ENCODE results near the gene SOX5.
A peak's percentile ranks its signal among the peaks of the same experiment; 100 is the strongest.
"Not testable (repeated sequence)": the region's sequence is repeated elsewhere in the genome, so short reads cannot be mapped to it uniquely, and the experiment has no call there.

Gene SOX5

DNA sequence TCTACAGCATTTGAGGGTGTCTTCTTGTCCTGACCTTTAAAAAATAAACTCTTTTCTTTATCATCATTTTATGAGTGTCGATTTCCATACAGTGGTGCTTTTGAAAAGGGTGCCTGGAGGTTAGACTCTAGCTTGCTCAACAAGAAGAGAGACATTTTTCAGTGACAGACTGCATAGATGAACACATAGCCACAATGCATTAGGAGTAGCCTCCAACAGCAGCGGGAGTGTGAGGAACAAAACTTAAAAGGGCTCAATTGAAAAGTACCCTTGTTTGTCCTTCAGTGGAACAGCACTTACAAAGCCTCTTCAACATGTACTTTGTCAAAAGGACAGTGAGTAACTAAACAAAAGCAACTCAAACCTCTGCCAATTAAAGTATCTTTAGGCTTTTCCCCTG lies 119.3 kb downstream of the SOX5 start:
- no peak for DNase-seq

DNA sequence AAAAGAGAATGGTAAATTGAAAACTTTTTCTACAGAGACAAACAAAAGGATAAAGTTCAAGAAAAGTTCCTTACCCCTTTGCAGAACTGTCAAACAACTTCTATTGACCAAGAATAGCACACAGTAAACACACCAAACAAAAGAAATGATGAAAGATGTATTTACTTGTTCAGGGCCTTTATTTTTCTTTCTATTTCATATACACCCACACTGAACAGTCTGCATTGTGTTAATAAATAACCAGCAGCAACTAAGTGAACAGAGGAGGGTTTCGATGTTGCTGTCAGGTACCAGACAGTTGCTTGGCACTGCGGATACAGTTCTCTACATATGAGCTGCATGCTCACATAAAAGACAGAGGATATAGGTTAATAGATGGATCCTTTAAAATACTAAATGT lies 122.1 kb downstream of the SOX5 start:
- no peak for DNase-seq

DNA sequence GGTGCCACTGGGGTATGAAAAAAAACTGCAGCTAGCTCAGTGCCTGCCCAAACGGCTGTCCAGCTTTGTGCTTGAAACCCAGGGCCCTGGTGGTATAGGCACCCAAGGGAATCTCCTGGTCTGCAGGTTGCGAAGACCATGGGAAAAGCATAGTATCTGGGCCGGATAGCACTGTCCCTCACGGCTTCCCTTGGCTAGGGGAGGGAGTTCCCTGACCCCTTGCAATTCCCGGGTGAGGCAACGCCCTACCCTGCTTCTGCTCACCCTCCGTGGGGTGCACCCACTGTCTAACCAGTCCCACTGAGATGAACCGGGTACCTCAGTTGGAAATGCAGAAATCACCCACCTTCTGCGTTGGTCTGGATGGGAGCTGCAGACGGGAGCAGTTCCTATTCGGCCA lies 124.3 kb downstream of the SOX5 start:
- not testable (repeated sequence) for DNase-seq

DNA sequence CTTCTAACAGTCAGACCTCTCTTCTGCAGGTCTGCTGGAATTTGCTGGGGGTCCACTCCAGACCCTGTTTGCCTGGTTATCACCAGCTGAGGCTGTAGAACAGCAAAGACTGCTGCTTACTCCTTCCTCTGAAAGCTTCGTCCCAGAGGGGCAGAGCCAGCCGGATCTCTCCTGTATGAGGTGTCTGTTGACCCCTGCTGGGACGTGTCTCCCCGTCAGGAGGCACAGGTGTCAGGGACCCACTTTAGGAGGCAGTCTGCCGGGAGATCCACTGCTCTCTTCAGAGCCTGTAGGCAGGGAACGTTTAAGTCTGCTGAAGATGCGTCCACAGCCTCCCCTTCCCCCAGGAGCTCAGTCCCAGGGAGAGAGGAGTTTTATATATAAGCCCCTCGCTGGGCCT lies 125.1 kb downstream of the SOX5 start:
- DNase-seq, result no peak

DNA sequence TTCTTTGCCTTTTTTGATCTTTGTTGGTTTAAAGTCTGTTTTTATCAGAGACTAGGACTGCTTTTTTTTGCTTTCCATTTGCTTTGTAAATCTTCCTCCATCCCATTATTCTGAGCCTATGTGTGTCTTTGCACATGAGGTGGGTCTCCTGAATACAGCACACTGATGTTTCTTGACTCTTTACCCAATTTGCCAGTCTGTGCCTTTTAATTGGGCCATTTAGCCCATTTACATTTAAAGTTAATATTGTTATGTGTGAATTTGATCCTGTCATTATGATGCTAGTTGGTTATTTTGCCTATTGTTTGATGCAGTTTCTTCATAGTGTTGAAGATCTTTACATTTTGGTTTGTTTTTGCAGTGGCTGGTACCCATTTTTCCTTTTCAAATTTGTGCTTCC lies 126.6 kb downstream of the SOX5 start:
- DNase-seq, result not testable (repeated sequence)

GRCh38 chr12:23817345-23817744 lies 132.1 kb downstream of the SOX5 start:
- no peak for DNase-seq

DNA sequence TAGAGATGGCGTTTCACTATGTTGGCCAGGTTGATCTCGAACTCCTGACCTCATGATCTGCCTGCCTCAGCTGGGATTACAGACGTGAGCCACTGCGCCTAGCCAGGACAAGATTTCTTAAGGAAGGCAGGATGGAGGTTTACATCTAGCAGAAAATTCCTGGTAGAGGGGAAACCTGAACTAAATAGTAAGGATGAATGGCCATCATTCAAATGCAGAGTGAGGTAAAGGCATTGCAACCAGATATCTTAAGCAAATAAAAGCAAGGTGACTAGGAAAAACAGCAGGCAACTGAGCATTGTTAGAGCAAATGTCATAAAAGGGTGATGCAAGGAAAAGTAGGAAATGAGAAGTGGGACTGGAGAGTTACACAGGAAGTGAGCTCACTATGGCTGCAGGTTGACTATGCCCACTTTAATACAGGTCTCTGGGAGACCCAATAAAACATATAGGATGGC lies 133.0 kb downstream of the SOX5 start:
- no peak for DNase-seq

DNA sequence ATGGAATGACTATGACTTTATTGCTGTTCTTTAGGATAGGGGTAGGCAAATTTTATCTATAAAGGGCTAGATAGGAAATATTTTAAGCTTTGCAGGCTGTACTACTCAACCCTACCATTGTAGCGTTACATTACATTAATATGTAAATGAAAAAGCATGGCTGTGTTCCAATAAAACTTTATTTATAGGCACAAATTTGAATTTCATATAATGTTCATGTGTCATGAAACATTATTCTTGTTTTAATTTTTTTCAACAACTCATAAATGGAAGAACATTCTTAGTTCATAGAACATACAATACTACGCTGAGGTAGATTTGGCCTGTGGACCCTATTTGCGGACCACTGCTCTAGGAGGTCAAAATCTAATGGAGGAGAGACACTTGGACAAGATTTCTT lies 133.7 kb downstream of the SOX5 start:
- DNase-seq, result no peak

- no peak for DNase-seq
These were observed 136.3 kb downstream of the SOX5 start for GRCh38 chr12:23813206-23813605.

DNA sequence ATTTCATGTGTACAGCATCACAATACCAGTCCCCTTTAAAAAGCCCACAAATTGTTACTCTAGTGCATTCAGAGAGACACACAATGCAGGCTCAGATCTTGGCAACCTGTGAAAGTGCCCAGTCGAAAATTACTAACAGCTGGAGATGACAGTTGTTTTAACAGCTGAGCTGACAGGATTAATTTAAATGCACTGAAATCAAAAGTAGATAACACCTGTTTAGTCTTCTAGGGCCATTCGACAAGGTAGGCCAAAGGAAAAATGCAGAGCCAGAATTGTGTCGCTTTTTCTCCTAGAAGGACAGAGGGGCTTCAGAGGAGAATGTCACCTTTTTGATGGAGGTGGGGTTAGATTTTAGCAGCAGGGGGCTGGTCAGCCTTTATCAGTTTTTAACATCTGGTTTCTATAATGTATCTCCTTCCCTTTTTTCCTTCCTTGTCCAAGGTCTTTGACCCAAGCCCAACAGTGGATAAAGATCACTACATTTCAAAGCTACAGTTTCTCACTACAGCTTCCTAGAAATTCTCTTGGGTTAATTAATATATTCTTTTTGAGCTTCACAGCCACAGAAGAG lies 139.1 kb downstream of the SOX5 start:
- peak; percentile 30 for DNase-seq

DNA sequence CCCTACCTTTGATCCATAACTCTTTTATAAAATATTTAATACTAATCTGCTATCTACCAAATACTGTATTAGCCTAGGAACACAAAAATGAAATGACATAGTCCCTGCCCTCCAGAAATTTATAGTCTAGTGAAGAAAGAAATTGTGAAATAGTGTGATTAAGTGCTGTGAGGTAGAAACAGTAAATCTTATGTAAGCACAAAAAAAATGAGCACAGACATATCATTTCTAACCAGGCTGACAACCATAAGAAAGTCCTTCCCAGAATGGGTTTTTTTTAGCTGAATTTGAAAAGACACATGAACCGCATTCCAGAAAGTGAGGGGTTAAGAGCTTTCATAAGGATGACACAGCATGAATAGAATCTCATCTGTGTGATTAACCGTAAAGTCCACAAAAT lies 145.9 kb downstream of the SOX5 start:
- no peak for DNase-seq

- DNase-seq, result no peak
These were observed 154.0 kb downstream of the SOX5 start for GRCh38 chr12:23795494-23795893.

- DNase-seq, result no peak
These were observed 168.4 kb downstream of the SOX5 start for GRCh38 chr12:23781118-23781517.

- no peak for DNase-seq
These were observed 174.3 kb downstream of the SOX5 start for GRCh38 chr12:23775208-23775607.

- DNase-seq, result no peak
These were observed 178.1 kb downstream of the SOX5 start for GRCh38 chr12:23771240-23771949.

GRCh38 chr12:23770202-23770938 lies 179.1 kb downstream of the SOX5 start:
- DNase-seq, result no peak

GRCh38 chr12:23767834-23768233 lies 181.6 kb downstream of the SOX5 start:
- DNase-seq, result no peak

DNA sequence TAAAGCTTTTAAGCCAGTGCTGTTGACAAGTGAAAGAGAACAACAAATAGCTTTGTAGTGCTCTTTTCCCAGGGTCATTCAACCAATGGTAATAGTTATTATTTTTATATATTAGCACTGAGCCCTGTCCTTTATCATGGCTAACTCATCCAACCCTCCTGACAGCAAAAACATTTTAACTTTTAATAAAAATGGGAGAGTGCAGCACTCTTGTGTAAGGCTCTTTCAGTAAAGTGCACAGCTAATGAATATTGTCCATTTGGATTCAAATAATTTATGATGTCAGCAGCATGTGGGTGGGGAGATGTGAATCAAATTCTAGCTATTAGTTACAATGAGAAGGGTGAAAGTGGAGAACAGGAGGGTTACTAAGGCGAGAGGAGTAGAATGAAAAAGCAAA lies 185.7 kb downstream of the SOX5 start:
- no peak for DNase-seq

DNA sequence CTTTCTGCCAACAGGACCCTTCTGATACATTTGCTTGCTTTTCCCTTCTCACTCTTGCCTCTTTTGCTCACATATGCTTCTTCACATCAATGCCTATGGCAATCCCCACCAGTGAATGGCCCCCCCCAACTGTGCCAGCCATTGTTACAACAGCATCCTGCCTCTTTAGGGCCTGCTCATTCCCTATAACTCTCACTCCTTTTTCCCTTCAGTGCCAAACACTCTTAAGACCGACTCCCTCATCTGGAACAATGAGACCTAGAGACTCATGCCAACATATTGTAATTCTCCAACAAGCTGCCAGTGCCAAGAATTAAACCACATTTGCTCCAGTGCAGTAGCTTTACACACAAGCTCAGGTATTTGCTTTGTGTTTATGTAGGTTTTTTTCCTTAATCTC lies 189.0 kb downstream of the SOX5 start:
- DNase-seq, result peak; percentile 84

DNA sequence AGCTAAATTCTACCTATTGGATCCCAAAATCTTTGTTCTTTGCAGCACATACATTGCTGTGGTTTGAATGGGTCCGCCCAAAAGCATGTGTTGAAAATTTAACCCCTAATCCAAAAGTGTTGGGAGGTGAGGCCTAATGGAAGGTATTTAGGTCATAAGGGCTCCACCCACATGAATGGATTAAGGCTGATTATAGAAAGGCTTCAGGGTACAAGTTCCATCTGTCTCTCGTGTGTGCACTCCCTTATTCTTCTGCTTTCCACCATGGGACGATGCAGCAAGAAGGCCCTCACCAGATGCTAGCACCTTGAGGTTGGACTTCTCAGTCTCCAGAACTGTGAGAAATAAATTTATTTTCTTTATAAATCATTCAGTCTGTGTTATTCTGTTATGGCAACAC lies 190.9 kb downstream of the SOX5 start:
- no peak for DNase-seq

DNA sequence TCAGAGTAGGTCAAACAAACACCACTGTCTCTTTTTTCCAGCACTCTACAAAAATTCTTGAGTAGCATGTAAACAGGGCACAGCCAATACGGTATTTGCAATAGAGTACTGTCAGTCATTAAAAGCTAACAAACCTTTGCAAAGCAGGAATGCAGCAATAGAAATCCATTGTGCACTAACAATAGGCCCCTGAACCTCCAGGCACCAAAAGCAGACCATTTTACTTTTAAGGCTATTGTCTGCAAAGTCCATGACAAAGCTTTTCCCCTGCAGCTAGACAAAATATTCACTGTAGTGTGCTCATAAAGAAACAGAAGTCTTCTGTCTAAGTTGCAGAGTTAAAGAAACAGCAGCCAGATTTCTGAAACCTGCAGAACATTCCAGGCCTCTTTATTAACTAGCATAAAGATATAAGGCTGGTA lies 191.9 kb downstream of the SOX5 start:
- DNase-seq, result no peak

GRCh38 chr12:23756416-23756815 lies 193.1 kb downstream of the SOX5 start:
- DNase-seq, result no peak

- no peak for DNase-seq
These were observed 195.7 kb downstream of the SOX5 start for GRCh38 chr12:23753628-23754365.

GRCh38 chr12:23752245-23752644 lies 197.2 kb downstream of the SOX5 start:
- no peak for DNase-seq

All from NCI-H1092 (cell line).